H9 (cell line): ENCODE results near the gene KIAA0513. TPM values are rescaled to one million over a fixed set of nuclear protein-coding genes. Genes with fewer than 3 reads are reported as not detected.

ENCODE experiments used
- DNase-seq: peaks from one replicate; pipeline ENCODE4 v3.0.0-alpha.2; 2017
- H2AFZ ChIP-seq: one replicate; pipeline ENCODE4 v1.6.1; 2013; ENCODE audit warnings: mild to moderate bottlenecking, low read length, control low read depth, moderate library complexity
- H2AK5ac ChIP-seq: 2 replicates; pipeline ENCODE4 v1.6.1; 2013; ENCODE audit warnings: low read length, control low read depth, mixed read lengths; ENCODE audit not compliant: insufficient read length
- H2BK120ac ChIP-seq: one replicate; pipeline ENCODE4 v1.6.1; 2013; ENCODE audit warnings: low read depth, mild to moderate bottlenecking, low read length, control low read depth, inconsistent platforms; ENCODE audit not compliant: poor library complexity, severe bottlenecking
- H2BK12ac ChIP-seq: 2 replicates; pipeline ENCODE4 v1.6.1; 2013; ENCODE audit warnings: low read length, control low read depth, mixed read lengths, low read depth; ENCODE audit not compliant: insufficient read length
- H2BK15ac ChIP-seq: 2 replicates; pipeline ENCODE4 v1.6.1; 2013; ENCODE audit warnings: low read depth, low read length, control low read depth
- H2BK20ac ChIP-seq: one replicate; pipeline ENCODE4 v1.6.1; 2013; ENCODE audit warnings: low read depth, mild to moderate bottlenecking, low read length, control low read depth, inconsistent platforms; ENCODE audit not compliant: poor library complexity, severe bottlenecking
- H2BK5ac ChIP-seq: 2 replicates; pipeline ENCODE4 v1.6.1; 2013; ENCODE audit warnings: low read length, control low read depth, mixed read lengths; ENCODE audit not compliant: insufficient read length
- H3K14ac ChIP-seq: 2 replicates; pipeline ENCODE4 v1.6.1; 2013; ENCODE audit warnings: low read length, control low read depth; ENCODE audit not compliant: insufficient read depth
- H3K18ac ChIP-seq: 2 replicates; pipeline ENCODE4 v1.6.1; 2013; ENCODE audit warnings: low read depth, mild to moderate bottlenecking, mixed read lengths, low read length, control low read depth; ENCODE audit not compliant: insufficient read length
- H3K23ac ChIP-seq: 2 replicates; pipeline ENCODE4 v1.6.1; 2013; ENCODE audit warnings: low read length, control low read depth, mixed read lengths, low read depth; ENCODE audit not compliant: insufficient read length
- H3K23me2 ChIP-seq: 2 replicates; pipeline ENCODE4 v1.6.1; 2013; ENCODE audit warnings: low read depth, mild to moderate bottlenecking, mixed read lengths, low read length, control low read depth; ENCODE audit not compliant: insufficient read length, poor library complexity, severe bottlenecking
- H3K27ac ChIP-seq: 2 replicates; pipeline ENCODE4 v1.5.1; 2013; ENCODE audit warnings: low read length, control low read depth, mixed read lengths, low read depth; ENCODE audit not compliant: insufficient read length
- H3K27me3 ChIP-seq: 2 replicates; pipeline ENCODE4 v1.6.1; 2013; ENCODE audit warnings: low read length, control low read depth, inconsistent platforms; ENCODE audit not compliant: insufficient read depth
- H3K4ac ChIP-seq: 2 replicates; pipeline ENCODE4 v1.6.1; 2013; ENCODE audit warnings: low read depth, mild to moderate bottlenecking, control low read depth, inconsistent platforms, low read length, moderate library complexity
- H3K4me1 ChIP-seq: 2 replicates; pipeline ENCODE4 v1.6.1; 2013; ENCODE audit warnings: low read length, control low read depth, inconsistent platforms; ENCODE audit not compliant: insufficient read depth
- H3K4me2 ChIP-seq: 2 replicates; pipeline ENCODE4 v1.6.1; 2013; ENCODE audit warnings: low read length, control low read depth, mixed read lengths; ENCODE audit not compliant: insufficient read length, insufficient read depth
- H3K56ac ChIP-seq: 2 replicates; pipeline ENCODE4 v1.6.1; 2013; ENCODE audit warnings: low read depth, mild to moderate bottlenecking, mixed read lengths, low read length, control low read depth; ENCODE audit not compliant: insufficient read length
- H3K79me1 ChIP-seq: 2 replicates; pipeline ENCODE4 v1.6.1; 2013; ENCODE audit warnings: low read depth, mild to moderate bottlenecking, moderate library complexity, low read length, control low read depth, inconsistent platforms; ENCODE audit not compliant: insufficient read depth, poor library complexity, severe bottlenecking
- H3K79me2 ChIP-seq: 2 replicates; pipeline ENCODE4 v1.6.1; 2013; ENCODE audit warnings: low read length, control low read depth, inconsistent platforms; ENCODE audit not compliant: insufficient read depth
- H3K9ac ChIP-seq: 2 replicates; pipeline ENCODE4 v1.6.1; 2013; ENCODE audit warnings: low read length, control low read depth, mixed read lengths; ENCODE audit not compliant: insufficient read length; ENCODE audit errors: extremely low read depth
- H3K9me3 ChIP-seq: one replicate; pipeline ENCODE4 v1.6.1; 2013; ENCODE audit warnings: low read depth, low read length, inconsistent platforms; ENCODE audit not compliant: control insufficient read depth
- H3T11ph ChIP-seq: one replicate; pipeline ENCODE4 v1.6.1; 2013; ENCODE audit warnings: mild to moderate bottlenecking, low read length, control low read depth, inconsistent platforms
- H4K20me1 ChIP-seq: one replicate; pipeline ENCODE4 v1.6.1; 2013; ENCODE audit not compliant: control insufficient read depth, insufficient read length, insufficient read depth
- H4K5ac ChIP-seq: 2 replicates; pipeline ENCODE4 v1.6.1; 2013; ENCODE audit warnings: low read depth, mild to moderate bottlenecking, mixed read lengths, low read length, control low read depth; ENCODE audit not compliant: insufficient read length
- H4K8ac ChIP-seq: replicated peaks from 2 replicates; pipeline ENCODE4 v1.6.1; 2013; ENCODE audit warnings: low read length, control low read depth, mixed read lengths, low read depth; ENCODE audit not compliant: insufficient read length
- H4K91ac ChIP-seq: 2 replicates; pipeline ENCODE4 v1.6.1; 2013; ENCODE audit warnings: low read depth, mild to moderate bottlenecking, moderate library complexity, mixed read lengths, low read length, control low read depth; ENCODE audit not compliant: insufficient read length
- H3K27ac Mint-ChIP-seq, 3 experiments: 2 replicates in 2 of 3; 3 replicates in 1 of 3; pipeline ENCODE4 v1.8.0; 2020 to 2021; ENCODE audit warnings: mixed read lengths in 3 of 3, mild to moderate bottlenecking in 1 of 3, moderate library complexity in 1 of 3
- H3K27me3 Mint-ChIP-seq: 2 replicates; pipeline ENCODE4 v1.8.0; 2021; ENCODE audit warnings: low read depth, mild to moderate bottlenecking, moderate library complexity, mixed read lengths
- H3K36me3 Mint-ChIP-seq, 3 experiments: 2 replicates in 2 of 3; 3 replicates in 1 of 3; pipeline ENCODE4 v1.8.0; 2020 to 2021; ENCODE audit warnings: low read depth in 3 of 3, mixed read lengths in 3 of 3; ENCODE audit not compliant: insufficient read depth in 1 of 3
- H3K4me1 Mint-ChIP-seq, 2 experiments: 2 replicates each; pipeline ENCODE4 v1.8.0; 2020; ENCODE audit warnings: mixed read lengths in 2 of 2
- H3K4me3 Mint-ChIP-seq, 2 experiments: 2 replicates in 1 of 2; 3 replicates in 1 of 2; pipeline ENCODE4 v1.8.0; 2020 to 2021; ENCODE audit warnings: mild to moderate bottlenecking in 2 of 2, mixed read lengths in 2 of 2, moderate library complexity in 1 of 2
- H3K9me3 Mint-ChIP-seq, 2 experiments: 2 replicates in 1 of 2; 3 replicates in 1 of 2; pipeline ENCODE4 v1.8.0; 2020; ENCODE audit warnings: mild to moderate bottlenecking in 2 of 2, mixed read lengths in 2 of 2, moderate library complexity in 1 of 2
- WGBS: extraction: QIAGEN DNeasy Blood & Tissue Kit; methylation state at CpG from one replicate; pipeline ENCODE4 v1.1.7; 2013; ENCODE audit warnings: missing lambda C conversion rate, low lambda C conversion rate, mixed read lengths; ENCODE audit not compliant: insufficient read length; ENCODE audit errors: extremely low coverage; 5-methylcytosine and 5-hydroxymethylcytosine counted together
- total RNA-seq: library from RNA; stranded (reverse); gene quantifications from 2 replicates; pipeline ENCODE4 v1.2.1, GENCODE V29; 2021
- TF ChIP-seq, protein P1 (sequence below): fragments of 200-600 bp; sonication (generic); conservative IDR thresholded peaks from 3 replicates; pipeline ENCODE4 v1.8.0; 2021; ENCODE audit warnings: antibody characterized with exemption, mild to moderate bottlenecking

KIAA0513 gene
- total RNA-seq, 1 experiment from 2014 or later, result 4.7 TPM

GRCh38 chr16:85081765-85082164 lies 54.2 kb downstream of the KIAA0513 start:
- H3K23ac ChIP-seq, result no peak overlapping the region
- no peak overlapping the region for H4K8ac ChIP-seq
- peaks cover 8% of the 10 kb centered on the region for H3K23me2 ChIP-seq
- no peaks in the 10 kb centered on the region for H3K79me2 ChIP-seq
- Mint-ChIP-seq H3K36me3 (peaks cover 0 to 14% (median 10%) of the 10 kb centered on the region in 3 experiments; a peak in 5 of 7 replicates), H3K9me3 (no peaks in the 10 kb centered on the region; a peak in 1 of 5 replicates), H3K4me3 (peak overlapping the region in 1 of 2 experiments; percentile 47; a peak in 1 of 5 replicates), H3K27me3 (peaks cover 99% of the 10 kb centered on the region), H3K27ac (no peak overlapping the region), H3K4me1 (peaks cover 35 to 54% of the 10 kb centered on the region in 2 experiments)
- no peak overlapping the region for H2AFZ ChIP-seq
- H4K91ac ChIP-seq, result no peak overlapping the region
- no CpG with 5 or more reads among the region's 15 CpGs for WGBS
- H3K4ac ChIP-seq, result no peak overlapping the region
- H3K27me3 ChIP-seq, result peaks cover 20% of the 10 kb centered on the region; the same call in 1 of the 2 replicates
- H2BK15ac ChIP-seq, result no peak overlapping the region
- H3K18ac ChIP-seq, result no peak overlapping the region
- no peak overlapping the region for H2BK20ac ChIP-seq
- no peaks in the 10 kb centered on the region; the same call in 1 of the 2 replicates for H3K4me1 ChIP-seq
- H3K9ac ChIP-seq, result no peak overlapping the region
- H2AK5ac ChIP-seq, result no peak overlapping the region
- H2BK12ac ChIP-seq, result no peak overlapping the region
- TF ChIP-seq, protein P1, sequence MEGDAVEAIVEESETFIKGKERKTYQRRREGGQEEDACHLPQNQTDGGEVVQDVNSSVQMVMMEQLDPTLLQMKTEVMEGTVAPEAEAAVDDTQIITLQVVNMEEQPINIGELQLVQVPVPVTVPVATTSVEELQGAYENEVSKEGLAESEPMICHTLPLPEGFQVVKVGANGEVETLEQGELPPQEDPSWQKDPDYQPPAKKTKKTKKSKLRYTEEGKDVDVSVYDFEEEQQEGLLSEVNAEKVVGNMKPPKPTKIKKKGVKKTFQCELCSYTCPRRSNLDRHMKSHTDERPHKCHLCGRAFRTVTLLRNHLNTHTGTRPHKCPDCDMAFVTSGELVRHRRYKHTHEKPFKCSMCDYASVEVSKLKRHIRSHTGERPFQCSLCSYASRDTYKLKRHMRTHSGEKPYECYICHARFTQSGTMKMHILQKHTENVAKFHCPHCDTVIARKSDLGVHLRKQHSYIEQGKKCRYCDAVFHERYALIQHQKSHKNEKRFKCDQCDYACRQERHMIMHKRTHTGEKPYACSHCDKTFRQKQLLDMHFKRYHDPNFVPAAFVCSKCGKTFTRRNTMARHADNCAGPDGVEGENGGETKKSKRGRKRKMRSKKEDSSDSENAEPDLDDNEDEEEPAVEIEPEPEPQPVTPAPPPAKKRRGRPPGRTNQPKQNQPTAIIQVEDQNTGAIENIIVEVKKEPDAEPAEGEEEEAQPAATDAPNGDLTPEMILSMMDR, result no peak
- no peak overlapping the region for H2BK120ac ChIP-seq
- no peak overlapping the region for H2BK5ac ChIP-seq
- H3K14ac ChIP-seq, result no peak overlapping the region
- no peak overlapping the region for H4K5ac ChIP-seq
- H3K9me3 ChIP-seq, result no peaks in the 10 kb centered on the region
- H3K27ac ChIP-seq, result no peak overlapping the region
- no peaks in the 10 kb centered on the region for H4K20me1 ChIP-seq
- no peak overlapping the region for H3T11ph ChIP-seq
- no peaks in the 10 kb centered on the region for H3K79me1 ChIP-seq
- no peak for DNase-seq
- no peak overlapping the region for H3K56ac ChIP-seq
- no peak overlapping the region for H3K4me2 ChIP-seq
